Measurements from ENCODE around the gene KCTD15. TPM values are rescaled to one million over a fixed set of nuclear protein-coding genes. Genes with fewer than 3 reads are reported as not detected.

Gene KCTD15
- total RNA-seq, 1 donor from 2014 or later = 11.6 TPM

GRCh38 chr19:33795370-33796163 lies 1.1 kb upstream of the KCTD15 start:
- DNase-seq (ENCODE audit: low read depth) = peak; percentile 66

- peak; percentile 3 for DNase-seq (ENCODE audit: low read depth)
Observed at GRCh38 chr19:33797802-33798671, 1.4 kb downstream of the KCTD15 start.

GRCh38 chr19:33798681-33799111 lies 2.0 kb downstream of the KCTD15 start:
- DNase-seq (ENCODE audit: low read depth) = no peak

- no peak for DNase-seq (ENCODE audit: low read depth)
Observed at GRCh38 chr19:33799476-33799875, 2.8 kb downstream of the KCTD15 start.

GRCh38 chr19:33800012-33800680 lies 3.5 kb downstream of the KCTD15 start:
- no peak for DNase-seq (ENCODE audit: low read depth)

- DNase-seq (ENCODE audit: low read depth) = no peak
Observed at GRCh38 chr19:33801411-33801810, 4.7 kb downstream of the KCTD15 start.

- DNase-seq (ENCODE audit: low read depth) = no peak
Observed at GRCh38 chr19:33802001-33802400, 5.3 kb downstream of the KCTD15 start.

GRCh38 chr19:33802801-33803200 lies 6.1 kb downstream of the KCTD15 start:
- no peak for DNase-seq (ENCODE audit: low read depth)

GRCh38 chr19:33803383-33803782 lies 6.7 kb downstream of the KCTD15 start:
- no peak for DNase-seq (ENCODE audit: low read depth)

GRCh38 chr19:33804021-33804799 lies 7.5 kb downstream of the KCTD15 start:
- peak; percentile 31 for DNase-seq (ENCODE audit: low read depth)

GRCh38 chr19:33805313-33805712 lies 8.6 kb downstream of the KCTD15 start:
- no peak for DNase-seq (ENCODE audit: low read depth)

- no peak for DNase-seq (ENCODE audit: low read depth)
Observed at GRCh38 chr19:33805840-33806433, 9.3 kb downstream of the KCTD15 start.

- no peak for DNase-seq (ENCODE audit: low read depth)
Observed at GRCh38 chr19:33806434-33806881, 9.8 kb downstream of the KCTD15 start.

GRCh38 chr19:33808399-33808798 lies 11.7 kb downstream of the KCTD15 start:
- DNase-seq (ENCODE audit: low read depth) = no peak

- no peak for DNase-seq (ENCODE audit: low read depth)
Observed at GRCh38 chr19:33809960-33810359, 13.3 kb downstream of the KCTD15 start.

GRCh38 chr19:33810821-33811220 lies 14.2 kb downstream of the KCTD15 start:
- DNase-seq (ENCODE audit: low read depth) = no peak

GRCh38 chr19:33811246-33811645 lies 14.6 kb downstream of the KCTD15 start:
- DNase-seq (ENCODE audit: low read depth) = no peak

- no peak for DNase-seq (ENCODE audit: low read depth)
Observed at GRCh38 chr19:33811736-33812387, 15.2 kb downstream of the KCTD15 start.

GRCh38 chr19:33812388-33813330 lies 16.0 kb downstream of the KCTD15 start:
- no peak for DNase-seq (ENCODE audit: low read depth)

All from myocyte (in vitro differentiated cells).